NCI-H2196 (cell line): ENCODE measurements around the gene LAPTM5.

Experiments used
- DNase-seq: peaks from one replicate; lab custom pipeline; 2025; ENCODE audit not compliant: unreplicated experiment; lab: John Stamatoyannopoulos, UW

LAPTM5 gene

DNA sequence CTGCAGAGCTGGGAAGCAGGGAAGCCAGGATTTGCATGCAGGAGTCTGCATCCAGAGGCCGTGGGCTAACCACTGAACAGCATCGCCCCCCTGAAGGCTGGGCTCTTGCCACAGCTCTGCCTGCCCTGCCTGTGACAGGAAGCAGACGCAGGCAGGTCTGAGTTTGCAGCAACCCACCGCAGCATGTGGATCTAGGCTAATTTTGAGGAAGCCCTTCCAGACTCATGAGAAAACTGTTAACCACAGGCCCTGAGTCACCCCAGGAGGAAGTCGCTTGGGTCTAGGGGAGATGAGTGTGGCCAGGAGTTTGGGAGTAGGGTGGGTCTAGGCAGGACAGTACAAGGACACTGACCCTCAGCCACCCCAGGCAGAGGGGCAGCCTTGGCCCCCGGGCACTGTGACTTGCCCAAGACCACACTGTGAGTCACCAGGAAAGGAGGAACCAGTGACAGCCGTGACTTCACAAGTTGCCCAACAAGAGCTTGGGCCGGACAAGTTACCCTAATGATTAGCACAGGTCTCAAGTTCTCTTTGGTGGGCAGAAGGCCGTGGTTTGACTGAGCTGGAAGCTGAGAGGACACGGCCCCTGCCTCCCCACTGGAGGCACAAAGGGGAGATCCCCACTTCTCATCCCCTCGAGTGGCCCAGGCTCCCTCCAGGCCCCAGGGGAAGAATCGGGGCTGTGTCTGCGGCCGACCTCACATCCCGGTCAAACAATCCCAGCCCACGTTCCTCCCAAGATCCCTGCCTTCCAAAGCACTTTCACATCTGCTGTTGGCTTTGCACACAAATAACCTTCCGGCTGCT is 826 bp downstream of the LAPTM5 start:
- no peak for DNase-seq

DNA sequence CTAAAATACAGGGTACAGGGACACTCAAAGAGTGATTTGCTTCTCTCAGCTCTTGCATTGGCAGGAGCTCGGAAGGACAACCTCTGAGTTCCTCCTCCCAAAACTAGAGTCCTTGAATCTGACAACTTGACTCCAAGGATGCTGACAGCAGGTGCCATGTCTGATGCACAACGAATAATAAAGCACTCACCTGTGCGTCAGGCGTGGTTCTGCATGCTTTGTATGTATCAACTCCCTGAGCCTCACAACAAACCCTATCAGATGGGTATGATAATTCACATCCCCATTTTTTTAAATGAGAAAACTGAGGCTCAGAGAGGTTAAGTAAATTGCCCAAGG is 1.4 kb downstream of the LAPTM5 start:
- no peak for DNase-seq

DNA sequence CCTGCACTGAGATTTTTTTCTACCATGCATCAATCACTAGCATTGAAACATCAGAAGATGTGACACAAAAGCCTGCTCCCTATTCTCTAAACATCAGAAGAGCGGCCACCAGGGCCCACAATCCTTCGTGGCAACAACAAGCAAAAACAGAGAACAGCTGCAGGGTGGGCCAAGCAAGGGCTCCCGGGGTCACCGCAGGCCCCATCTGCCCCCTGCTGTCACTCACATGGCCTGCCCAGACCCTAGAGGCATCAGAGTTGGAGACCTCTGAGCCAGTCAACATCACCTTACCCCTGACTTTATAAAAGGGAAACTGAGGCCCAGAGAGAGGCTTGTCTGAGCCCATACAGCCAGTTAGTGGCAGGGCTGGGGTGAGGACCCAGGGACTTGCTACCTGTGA is 1.8 kb downstream of the LAPTM5 start:
- no peak for DNase-seq

DNA sequence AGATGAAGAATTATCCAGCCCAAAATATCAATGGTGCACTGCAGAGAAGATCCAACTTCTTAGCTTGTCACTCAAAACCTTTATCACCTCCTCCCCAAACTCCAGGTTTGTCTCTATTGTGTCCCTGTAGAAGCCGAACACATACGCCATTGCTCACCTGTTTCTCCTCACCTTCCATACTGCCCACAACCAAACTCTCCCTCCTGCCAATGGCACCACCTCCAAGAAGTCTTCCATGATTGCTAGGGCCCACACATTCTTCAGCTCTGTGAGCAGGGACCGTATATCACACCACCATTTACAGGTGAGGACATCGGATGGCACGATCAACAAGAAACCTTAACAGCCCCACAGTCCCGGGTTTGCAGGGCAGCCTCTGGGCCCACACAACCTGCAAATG is 2.2 kb downstream of the LAPTM5 start:
- DNase-seq, result no peak

DNA sequence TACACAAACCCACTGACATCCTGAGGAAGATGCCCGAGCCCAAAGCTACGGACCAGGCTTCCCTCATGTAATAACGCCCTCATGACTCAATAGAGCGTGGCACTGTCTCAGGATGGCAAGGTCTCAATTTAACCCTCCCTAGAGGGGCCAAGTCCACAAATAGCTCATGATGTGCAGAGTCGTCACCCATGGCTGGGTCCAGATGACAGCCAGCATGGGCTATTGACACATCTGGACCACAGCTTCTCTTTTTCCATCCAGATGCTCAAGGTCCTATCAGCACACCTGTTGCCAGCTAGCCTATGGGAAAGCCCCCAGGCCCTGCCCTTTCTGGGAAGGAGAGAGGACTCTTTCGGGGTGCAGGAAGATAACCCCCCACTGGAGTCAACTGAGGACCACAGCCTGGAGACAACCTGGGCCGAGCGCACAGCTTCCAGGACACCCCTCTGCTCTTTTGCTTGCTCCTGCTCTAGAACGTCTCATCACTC is 2.8 kb downstream of the LAPTM5 start:
- DNase-seq, result no peak

DNA sequence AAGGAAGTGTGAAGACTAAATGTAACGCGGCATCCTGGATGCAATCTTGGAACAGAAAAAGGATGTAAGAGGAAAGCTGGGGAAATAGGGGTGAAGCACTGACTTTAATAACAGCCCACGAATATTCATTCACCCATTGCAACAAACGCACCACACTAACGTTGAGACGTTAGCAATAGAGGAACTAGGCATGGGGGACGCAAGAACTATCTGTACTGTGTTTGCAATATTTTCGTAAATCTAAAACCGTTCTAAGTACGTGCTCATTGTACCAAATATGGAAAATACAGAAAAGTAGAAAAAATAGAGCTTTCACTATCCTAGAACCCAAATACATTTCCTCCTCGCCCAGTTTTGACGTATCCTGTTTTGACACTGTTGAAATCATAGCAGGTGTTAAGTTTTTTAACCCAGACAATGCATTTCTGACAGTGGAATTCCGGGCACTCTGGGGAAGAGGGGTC is 3.9 kb downstream of the LAPTM5 start:
- no peak for DNase-seq

DNA sequence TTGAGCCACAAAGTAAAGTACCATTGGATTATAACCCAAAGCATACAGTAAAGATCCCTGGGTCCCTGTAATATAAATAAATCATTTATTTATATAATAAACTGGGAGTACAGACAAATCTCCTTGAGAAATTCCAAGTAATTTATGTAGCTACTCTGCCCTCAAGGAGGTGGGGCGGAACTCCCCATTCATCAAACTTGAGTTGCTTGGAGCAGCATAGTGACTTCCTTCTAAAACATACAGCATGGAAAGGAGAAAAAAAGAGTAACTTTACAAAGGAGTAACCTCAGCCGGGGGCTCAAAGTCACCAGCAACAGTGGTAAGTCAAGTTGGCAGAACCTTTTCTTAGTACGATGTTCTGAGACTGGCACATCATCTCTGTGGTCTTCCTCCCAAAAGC is 4.5 kb downstream of the LAPTM5 start:
- DNase-seq, result no peak

DNA sequence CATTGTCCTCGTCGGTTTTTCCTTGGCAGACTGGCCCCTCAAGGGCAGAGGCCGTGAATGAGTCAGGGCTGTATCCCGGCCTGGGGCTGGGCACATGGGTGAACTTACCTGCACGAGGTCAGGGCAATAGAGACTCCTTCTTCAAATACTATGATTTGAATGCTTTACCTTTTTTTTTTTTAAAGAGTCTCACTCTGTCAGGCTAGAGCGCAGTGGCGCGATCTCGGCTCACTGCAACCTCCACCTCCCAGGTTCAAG is 5.0 kb downstream of the LAPTM5 start:
- DNase-seq, result no peak

DNA sequence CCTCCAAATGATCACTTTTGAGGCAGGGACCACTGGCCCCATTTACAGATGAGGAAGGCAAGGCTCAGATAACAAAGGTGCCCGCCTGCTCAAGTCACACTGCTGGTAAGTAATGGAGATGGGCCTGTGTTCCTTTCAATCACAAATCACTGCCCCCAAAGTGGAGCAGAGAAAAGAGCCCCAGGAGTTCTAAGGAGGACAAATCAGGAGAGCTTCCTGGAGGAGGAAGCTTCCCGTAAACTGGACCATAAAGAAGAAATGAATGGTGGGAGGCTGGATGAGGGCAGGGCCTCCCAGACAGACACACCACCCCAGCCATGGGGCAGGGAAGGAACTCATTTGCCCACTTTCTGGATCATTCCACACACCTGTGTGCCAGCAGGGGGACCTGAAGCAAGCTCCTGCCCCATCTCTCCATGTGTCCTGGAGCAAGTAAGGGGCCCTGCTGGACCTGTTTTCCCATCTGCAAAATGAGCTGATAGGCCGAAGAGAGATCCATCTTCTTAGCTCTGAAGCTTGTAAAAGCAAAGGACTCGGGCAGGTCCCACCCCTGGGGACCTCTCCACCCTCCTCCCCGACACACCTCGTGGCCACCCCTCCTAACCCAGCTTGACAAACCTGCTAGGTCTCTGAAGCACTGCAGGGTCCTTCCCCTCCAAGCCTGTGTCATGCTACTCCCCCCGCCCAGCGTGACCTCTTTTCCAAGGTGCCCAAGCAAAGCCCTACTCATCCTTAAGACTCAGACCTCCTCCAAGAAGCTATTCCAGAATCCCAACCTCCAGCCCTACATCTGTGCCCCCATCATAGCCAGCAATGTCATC is 5.5 kb downstream of the LAPTM5 start:
- DNase-seq, result no peak

DNA sequence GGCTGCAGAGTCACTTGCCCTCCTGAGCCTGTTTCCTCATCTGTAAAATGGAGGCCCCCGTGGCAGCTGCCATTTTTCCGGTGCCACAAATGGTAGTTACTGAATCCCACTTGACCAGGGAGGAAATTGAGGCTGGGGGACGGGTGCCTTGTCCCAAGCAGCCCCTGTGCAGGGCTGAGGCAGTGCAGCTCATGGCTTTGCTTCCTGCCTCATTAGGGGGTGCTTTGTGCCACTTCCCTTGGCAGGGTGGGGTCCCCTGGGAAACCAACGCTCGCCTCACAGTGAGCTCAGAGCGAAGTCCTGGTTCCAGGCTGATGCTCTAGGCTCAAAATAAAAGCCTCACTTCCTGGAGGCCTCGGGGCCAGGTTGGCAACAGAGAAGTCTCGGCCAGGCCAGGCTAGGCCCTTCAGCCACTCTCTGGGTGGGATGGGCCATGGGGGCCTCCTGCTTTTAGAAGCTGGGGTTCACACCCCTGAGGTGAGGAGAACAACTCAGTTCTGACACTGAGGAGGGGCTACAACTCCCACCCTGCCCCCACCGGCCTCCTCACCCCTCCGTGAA is 6.8 kb downstream of the LAPTM5 start:
- DNase-seq, result no peak

DNA sequence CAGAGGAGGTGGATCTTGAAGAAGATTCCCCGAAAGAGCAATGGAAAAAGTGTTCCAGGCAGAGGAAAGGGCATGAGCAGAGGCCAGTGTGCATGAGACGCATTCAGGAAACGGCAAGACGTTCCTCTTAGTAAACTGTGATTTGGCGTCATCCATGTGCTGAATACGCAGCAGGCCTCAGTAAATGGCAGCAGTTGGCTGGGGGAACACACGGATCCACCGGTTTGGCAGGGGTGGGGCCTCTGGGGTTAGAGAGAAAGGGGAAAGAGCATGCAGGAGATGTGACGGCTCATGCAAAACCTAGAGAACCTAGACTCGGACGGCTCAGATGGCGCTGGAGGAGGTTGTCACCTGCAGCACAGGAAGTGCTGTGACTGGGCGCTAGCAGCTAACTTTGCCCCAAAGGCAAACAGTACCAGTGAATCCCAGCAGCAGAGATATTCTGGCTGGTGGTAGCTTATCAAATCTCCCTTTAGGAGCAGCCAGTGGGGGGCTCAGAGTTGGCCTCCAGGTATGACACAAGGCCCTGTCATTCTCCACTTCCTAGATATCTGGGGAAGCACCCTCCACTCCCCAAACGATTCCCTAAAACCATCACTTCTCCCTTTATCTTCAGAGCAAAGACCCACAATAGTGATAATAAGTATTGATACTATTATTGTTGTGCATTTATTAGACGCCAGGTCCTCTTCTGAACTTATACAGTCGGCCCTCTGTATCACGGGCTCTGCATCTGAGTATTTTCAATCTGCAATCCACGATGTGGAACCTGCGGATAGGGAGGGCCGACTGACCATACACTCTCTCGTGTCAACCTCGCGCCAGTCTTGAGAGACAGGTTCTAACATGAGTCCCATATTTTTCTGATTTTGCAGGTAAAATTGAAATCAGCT is 7.6 kb downstream of the LAPTM5 start:
- DNase-seq, result no peak

DNA sequence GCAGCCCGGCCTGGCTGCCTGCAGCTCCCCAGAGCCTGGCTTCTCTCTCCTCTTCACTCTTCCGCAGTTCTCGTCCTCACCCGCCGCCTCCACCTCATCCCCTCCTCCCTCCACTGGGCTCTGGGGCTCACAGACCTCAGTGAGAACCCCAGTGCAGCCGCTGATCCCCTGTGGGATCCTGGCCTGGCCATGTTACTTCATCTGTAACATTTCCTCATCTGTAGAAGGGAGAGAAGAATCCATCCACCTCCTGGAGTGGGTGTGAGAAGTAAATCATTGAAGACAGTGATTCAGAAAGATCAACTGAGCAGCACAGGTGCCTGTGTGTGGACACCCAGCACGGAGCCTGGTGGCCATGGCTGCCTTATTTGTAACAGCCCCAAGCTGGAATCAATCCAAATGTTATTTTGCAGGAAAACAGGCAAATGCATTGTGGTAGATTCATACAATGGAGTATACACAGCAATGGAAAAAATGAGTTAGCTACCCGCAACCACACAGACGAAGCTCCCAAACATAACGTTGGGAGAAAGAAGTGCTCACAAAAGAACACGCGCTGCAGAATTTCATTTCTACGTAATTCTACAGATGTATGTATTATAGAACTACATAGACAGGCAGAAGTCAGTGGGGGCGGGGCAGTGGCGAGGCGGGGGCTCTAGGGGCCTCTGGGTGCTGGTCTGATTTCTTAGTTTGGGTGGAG is 8.7 kb downstream of the LAPTM5 start:
- no peak for DNase-seq

DNA sequence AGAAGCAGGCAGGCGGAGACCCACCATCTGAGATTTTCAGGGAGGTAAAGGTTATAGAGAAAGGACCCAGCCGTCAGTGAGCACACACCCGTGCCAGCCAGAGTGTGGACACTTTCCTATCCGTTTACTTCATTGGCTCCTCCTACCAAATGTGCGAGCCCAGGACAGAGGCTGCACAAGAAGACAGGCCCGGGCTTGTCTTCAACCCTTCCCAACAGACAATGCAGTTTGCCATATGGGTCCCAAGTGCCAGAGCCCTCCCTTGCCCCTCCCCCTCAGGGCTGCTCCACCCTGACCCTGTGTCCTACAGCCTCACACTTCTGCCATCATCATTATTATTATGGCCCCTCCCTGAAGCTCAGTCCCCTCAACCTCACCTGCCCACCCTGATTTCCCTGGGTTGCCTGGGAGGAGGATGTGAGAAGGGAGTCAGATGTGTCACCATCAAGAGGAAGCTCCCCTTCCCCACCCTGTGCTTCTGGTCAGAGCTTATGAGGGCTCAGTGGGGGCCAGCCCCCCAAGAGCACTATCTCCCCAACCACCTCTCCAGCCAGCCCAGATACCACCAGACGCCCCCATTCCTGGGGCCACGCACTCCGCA is 9.4 kb downstream of the LAPTM5 start:
- DNase-seq, result peak; percentile 77

DNA sequence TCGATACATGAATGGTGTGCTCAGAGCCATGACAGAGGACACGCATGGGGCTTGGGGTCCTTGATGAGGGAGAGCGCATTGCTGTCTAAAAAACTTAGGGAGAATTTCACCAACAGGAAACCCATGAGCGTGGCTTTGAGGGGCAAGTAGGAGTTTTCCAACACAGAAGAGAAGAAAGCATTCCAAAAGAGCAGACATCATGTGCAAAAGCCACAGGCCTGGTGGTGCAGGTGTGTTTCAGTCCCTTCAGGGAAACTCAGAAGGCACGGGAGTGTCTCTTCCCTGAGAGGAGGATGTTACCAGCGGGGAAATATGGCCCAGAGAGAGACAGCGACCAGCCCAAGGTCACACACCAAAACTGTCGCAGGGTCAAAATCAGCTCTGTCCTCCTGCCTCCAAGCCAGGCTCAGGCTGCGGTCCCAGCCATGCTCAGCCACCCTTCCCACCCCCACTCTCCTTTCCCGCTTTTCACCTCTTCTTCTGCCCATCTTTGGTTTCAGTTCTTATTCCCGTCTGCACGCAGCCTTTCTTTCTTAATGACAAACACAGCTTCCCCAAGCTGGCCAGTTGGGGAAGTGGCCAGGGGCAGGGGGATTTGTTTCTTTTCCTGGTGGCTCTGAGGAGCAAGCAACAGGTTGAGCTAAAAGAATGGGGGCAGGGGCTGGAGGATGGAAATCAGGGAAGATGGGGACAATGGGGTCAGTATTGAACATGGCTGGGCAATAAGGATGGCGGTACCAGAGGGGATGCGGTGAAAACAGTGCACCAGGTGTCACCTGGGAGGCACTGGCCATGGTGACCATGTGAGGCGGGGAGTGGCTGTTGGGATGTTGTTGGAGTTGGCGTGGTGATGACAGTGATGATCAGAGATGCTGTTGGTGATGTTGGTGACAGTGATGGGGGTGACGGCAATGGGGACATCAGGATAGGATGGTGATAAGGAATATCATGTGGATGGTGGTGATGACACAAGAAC is 10.3 kb downstream of the LAPTM5 start:
- DNase-seq, result no peak

DNA sequence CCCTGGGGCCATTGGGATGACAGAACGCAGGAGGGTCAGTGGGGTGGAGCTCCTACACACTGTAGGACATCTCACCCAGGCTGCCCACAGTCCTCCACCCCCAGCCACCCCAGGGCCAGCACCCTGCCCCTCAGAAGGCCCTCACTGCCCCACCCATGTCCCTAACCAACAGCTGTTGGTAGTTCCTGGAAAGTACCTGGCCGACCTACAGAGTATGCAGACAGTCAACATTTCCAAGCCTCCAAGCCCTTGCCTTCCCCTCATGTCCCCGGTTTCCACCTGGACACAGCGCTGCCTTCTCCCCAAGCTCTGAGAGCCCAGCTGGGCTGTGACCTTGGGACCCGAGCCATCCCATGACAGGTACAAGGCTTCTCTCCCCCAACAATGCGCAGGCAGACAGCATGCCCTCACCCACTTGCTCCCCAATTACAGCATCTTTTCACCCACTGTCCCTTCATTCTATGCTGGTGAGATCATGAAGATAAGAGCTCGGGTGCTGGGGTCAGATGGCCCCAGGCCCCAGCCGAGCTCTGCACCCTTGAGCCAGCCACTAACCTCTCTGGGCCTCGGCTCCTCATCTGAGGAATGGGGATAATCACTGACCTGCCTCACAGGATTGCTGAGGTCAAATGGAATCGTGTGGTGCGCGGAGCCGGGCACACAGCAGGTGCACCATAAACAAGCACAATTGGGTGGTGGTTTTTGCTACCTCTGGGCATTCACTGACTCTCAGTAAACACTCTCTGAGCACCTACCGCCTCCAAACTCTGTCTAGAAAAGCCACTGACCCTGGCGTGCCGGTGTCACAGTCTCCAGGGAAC is 11.2 kb downstream of the LAPTM5 start:
- peak; percentile 18 for DNase-seq

DNA sequence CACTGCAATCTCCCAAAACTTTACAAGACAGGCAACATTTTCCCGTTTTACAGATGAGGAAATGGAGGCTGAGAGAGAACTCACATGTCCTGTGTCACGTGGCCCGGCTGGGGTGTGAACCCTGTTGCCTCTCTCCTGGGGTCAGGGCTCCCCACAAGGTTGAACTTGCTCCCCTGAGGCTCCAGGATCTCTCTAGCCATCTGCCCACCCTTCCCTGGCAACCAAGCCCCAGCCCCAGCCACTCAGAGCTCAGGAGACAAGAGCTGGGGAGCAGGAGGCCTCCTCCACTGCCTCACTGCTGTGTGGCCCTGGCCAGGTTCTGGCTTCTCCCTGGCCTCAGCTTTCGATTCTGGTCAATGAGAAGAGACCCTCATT is 11.8 kb downstream of the LAPTM5 start:
- no peak for DNase-seq

DNA sequence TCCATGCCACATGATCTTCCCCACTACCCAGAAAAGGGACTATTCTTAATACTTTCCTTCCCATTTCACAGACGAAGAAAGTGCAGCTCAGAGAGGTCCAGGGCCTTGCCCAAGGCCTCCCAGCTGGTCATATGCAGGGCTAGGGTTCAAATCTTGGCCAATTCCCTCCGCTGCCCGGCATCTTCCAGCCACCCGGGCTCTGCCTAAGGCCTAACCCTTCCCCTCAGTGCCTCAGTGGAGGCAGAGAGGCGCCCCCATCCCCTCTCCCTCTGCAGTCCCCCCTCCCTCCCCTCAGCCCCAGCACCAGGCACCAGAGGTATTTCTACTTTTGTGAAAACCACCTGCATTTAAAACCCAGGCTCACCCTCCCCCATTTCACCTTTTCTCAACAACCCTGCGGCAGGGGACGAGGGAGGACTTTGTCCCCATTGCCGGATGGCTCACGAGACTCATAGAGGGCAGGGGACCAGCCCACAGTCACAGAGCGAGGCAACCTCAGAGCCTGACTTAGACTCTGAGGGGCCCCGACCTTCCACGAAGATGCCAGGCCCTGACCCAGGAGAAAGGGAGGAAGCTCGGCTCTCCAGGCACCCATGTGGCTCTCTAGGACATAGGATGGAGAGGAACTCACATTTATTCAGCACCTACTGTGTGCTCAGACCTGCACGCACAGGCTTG is 12.3 kb downstream of the LAPTM5 start:
- DNase-seq, result no peak
